ENCODE results near the gene POU4F2. TPM values are rescaled to one million over a fixed set of nuclear protein-coding genes. Genes with fewer than 3 reads are reported as not detected.

POU4F2 gene, protein sequence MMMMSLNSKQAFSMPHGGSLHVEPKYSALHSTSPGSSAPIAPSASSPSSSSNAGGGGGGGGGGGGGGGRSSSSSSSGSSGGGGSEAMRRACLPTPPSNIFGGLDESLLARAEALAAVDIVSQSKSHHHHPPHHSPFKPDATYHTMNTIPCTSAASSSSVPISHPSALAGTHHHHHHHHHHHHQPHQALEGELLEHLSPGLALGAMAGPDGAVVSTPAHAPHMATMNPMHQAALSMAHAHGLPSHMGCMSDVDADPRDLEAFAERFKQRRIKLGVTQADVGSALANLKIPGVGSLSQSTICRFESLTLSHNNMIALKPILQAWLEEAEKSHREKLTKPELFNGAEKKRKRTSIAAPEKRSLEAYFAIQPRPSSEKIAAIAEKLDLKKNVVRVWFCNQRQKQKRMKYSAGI
- not detected for polyA plus RNA-seq (2012; ENCODE audit: insufficient read length, low read depth)

DNA sequence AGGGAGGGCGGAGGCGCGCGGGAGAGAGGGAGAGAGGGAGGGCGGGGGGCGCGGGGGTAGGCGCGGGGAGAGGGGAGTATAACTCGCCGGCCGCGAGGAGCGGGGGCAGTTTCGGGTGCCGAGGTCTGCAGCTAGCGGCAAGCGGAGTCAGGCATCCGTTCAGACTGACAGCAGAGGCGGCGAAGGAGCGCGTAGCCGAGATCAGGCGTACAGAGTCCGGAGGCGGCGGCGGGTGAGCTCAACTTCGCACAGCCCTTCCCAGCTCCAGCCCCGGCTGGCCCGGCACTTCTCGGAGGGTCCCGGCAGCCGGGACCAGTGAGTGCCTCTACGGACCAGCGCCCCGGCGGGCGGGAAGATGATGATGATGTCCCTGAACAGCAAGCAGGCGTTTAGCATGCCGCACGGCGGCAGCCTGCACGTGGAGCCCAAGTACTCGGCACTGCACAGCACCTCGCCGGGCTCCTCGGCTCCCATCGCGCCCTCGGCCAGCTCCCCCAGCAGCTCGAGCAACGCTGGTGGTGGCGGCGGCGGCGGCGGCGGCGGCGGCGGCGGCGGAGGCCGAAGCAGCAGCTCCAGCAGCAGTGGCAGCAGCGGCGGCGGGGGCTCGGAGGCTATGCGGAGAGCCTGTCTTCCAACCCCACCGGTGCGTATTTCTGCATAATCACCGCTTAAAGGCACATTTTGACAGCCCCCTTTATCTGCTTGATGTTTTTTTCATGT lies at the start of gene POU4F2:
TSS of gene POU4F2 (plus strand) at position 108 of the 720 bp plus-strand sequence. CDS start at position 356, 248 bp downstream.
- TF ChIP-seq TAF1 (IDR thresholded peaks at IDR 0.05; ENCODE audit: borderline replicate concordance, insufficient read depth, low read length): no peak
- TF ChIP-seq, protein P1, sequence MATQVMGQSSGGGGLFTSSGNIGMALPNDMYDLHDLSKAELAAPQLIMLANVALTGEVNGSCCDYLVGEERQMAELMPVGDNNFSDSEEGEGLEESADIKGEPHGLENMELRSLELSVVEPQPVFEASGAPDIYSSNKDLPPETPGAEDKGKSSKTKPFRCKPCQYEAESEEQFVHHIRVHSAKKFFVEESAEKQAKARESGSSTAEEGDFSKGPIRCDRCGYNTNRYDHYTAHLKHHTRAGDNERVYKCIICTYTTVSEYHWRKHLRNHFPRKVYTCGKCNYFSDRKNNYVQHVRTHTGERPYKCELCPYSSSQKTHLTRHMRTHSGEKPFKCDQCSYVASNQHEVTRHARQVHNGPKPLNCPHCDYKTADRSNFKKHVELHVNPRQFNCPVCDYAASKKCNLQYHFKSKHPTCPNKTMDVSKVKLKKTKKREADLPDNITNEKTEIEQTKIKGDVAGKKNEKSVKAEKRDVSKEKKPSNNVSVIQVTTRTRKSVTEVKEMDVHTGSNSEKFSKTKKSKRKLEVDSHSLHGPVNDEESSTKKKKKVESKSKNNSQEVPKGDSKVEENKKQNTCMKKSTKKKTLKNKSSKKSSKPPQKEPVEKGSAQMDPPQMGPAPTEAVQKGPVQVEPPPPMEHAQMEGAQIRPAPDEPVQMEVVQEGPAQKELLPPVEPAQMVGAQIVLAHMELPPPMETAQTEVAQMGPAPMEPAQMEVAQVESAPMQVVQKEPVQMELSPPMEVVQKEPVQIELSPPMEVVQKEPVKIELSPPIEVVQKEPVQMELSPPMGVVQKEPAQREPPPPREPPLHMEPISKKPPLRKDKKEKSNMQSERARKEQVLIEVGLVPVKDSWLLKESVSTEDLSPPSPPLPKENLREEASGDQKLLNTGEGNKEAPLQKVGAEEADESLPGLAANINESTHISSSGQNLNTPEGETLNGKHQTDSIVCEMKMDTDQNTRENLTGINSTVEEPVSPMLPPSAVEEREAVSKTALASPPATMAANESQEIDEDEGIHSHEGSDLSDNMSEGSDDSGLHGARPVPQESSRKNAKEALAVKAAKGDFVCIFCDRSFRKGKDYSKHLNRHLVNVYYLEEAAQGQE (IDR thresholded peaks at IDR 0.05; ENCODE audit: insufficient read depth in 1 of 2, low read depth in 2 of 2, low read length in 2 of 2): no peak
- TF ChIP-seq FOXP2 (optimal IDR thresholded peaks at IDR 0.05; ENCODE audit: borderline replicate concordance, extremely low read depth, extremely low read length, insufficient read depth): no peak
- no peak for TF ChIP-seq POLR2AphosphoS5 (IDR thresholded peaks at IDR 0.05; ENCODE audit: low read depth, low read length)
- TF ChIP-seq SIN3A (IDR thresholded peaks at IDR 0.05; ENCODE audit: borderline replicate concordance, insufficient read depth, low read length): no peak

DNA sequence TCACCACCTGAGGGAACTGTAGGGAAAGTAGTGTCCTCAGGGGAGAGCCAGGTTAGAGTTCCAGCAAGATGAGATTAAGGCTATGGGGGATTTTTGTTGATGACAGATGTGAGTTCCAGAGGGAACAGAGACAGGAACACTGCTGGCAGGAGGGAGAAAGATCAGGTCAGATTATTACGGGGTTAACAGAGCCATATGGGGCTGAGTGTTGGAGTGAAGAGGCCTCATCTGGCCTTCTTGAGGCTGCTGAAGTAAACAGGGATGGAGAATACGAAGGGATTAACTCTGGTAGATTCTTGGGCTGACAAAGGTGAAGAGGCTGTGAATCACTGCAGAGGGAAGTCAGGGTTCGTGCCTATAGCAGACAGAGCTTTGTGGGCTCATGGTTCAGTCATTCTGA lies 47.9 kb upstream of the POU4F2 start:
- TF ChIP-seq, protein P1 (IDR thresholded peaks at IDR 0.05; ENCODE audit: insufficient read depth in 1 of 2, low read depth in 2 of 2, low read length in 2 of 2): no peak
- no peak for TF ChIP-seq FOXP2 (optimal IDR thresholded peaks at IDR 0.05; ENCODE audit: borderline replicate concordance, extremely low read depth, extremely low read length, insufficient read depth)
- no peak for TF ChIP-seq SIN3A (IDR thresholded peaks at IDR 0.05; ENCODE audit: borderline replicate concordance, insufficient read depth, low read length)
- TF ChIP-seq TAF1 (IDR thresholded peaks at IDR 0.05; ENCODE audit: borderline replicate concordance, insufficient read depth, low read length): no peak
- no peak for TF ChIP-seq POLR2AphosphoS5 (IDR thresholded peaks at IDR 0.05; ENCODE audit: low read depth, low read length)

DNA sequence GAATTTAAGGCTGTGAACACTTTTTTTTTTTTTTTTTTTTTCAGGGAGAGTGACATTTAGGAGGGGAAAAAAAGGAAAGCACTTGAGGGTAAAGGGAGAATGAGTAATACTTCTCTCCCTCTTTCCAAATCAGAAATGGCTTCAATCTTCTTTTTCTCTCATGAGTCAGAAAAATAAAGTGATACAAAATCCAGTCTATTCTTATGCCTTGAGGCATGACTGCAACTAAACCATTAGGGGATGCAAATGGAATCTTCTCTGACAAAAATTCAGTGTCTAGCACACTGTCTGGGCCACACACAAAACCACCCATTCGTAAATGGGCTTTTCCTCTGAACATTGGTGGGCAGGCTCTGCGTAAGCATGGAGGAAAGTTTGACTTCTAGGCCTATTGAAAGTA lies 46.7 kb upstream of the POU4F2 start:
- TF ChIP-seq, protein P1 (IDR thresholded peaks at IDR 0.05; ENCODE audit: insufficient read depth in 1 of 2, low read depth in 2 of 2, low read length in 2 of 2): no peak
- TF ChIP-seq TAF1 (IDR thresholded peaks at IDR 0.05; ENCODE audit: borderline replicate concordance, insufficient read depth, low read length): no peak
- TF ChIP-seq POLR2AphosphoS5 (IDR thresholded peaks at IDR 0.05; ENCODE audit: low read depth, low read length): no peak
- TF ChIP-seq FOXP2 (optimal IDR thresholded peaks at IDR 0.05; ENCODE audit: borderline replicate concordance, extremely low read depth, extremely low read length, insufficient read depth): no peak
- TF ChIP-seq SIN3A (IDR thresholded peaks at IDR 0.05; ENCODE audit: borderline replicate concordance, insufficient read depth, low read length): no peak

DNA sequence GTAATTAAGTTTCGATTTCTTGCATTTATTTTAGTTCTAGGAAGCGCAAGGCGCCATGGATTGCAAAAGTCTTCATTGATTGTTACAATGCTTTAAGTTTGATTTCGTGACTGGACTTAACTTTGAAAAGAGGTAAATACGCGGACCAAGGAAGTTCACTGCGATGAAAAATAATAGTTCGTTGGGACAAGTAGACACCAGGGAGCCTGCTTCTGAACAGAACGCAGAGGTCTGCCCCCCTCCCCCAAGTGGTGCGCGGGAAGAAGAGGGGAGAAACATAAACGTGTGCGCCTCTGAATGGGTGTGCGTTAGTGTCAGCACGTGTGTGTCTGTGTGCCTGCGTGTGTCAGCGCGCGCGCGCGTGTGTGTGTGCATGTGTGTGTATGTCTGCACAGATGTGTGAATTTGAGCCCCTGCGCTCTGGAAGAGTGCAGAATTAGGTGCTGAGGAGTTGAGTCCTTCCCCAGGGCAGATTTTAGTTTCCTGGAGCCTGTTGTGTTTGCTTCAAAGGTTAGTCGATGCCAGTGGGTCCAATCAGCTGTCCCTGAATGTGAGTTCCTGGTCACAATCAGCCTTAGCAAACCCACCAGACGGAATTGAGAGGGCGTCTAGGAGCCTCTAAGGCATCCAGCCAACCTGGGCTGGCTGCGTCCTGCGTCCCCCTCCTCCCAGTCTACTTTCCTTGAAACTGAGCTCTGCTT lies 5.8 kb upstream of the POU4F2 start:
- TF ChIP-seq, protein P1 (IDR thresholded peaks at IDR 0.05; ENCODE audit: insufficient read depth in 1 of 2, low read depth in 2 of 2, low read length in 2 of 2): no peak
- TF ChIP-seq TAF1 (IDR thresholded peaks at IDR 0.05; ENCODE audit: borderline replicate concordance, insufficient read depth, low read length) (no peak), FOXP2 (optimal IDR thresholded peaks at IDR 0.05; ENCODE audit: borderline replicate concordance, extremely low read depth, extremely low read length, insufficient read depth) (no peak), POLR2AphosphoS5 (IDR thresholded peaks at IDR 0.05; ENCODE audit: low read depth, low read length) (no peak), SIN3A (IDR thresholded peaks at IDR 0.05; ENCODE audit: borderline replicate concordance, insufficient read depth, low read length) (no peak)
